ENCODE data around the gene ERVFRD-1.
A peak's percentile ranks its signal among the peaks of the same experiment; 100 is the strongest.

GRCh38 chr6:11093626-11094410, 17.7 kb downstream of the ERVFRD-1 start, which contains the start of gene SMIM13:
- TF ChIP-seq TAF1 (IDR thresholded peaks at IDR 0.05; ENCODE audit: low read depth, low read length) = peak; percentile 68; the same call in 1 of the 2 replicates
- peak; percentile 67 for TF ChIP-seq POLR2A (IDR thresholded peaks at IDR 0.05; ENCODE audit: low read depth, low read length)
- peak; percentile 49; the same call in 1 of the 2 replicates for TF ChIP-seq POLR2AphosphoS5 (IDR thresholded peaks at IDR 0.05; ENCODE audit: low read depth, low read length)

Data from GM12891 (cell line).